A673 (cell line): ENCODE measurements around the gene PAX7. TPM values are rescaled to one million over a fixed set of nuclear protein-coding genes. Genes with fewer than 3 reads are reported as not detected.

Experiments
- BruUV-seq: library from RNA; stranded (reverse); fragments of 400-500 nt; replicated peaks from 2 replicates; lab custom pipeline; 2021; lab: Mats Ljungman, UMichigan
- CTCF ChIA-PET: fragments of 300-600 bp; sonication (Branson Sonifier 250); formaldehyde crosslinking; loops from one replicate; lab custom pipeline; 2022; ENCODE audit warnings: antibody characterized with exemption; lab: Charles Lee
- POLR2A ChIA-PET: fragments of 300-600 bp; sonication (Branson Sonifier 250); formaldehyde crosslinking; loops from one replicate; lab custom pipeline; 2022; ENCODE audit warnings: antibody characterized with exemption; ENCODE audit not compliant: low non-redundant PET; lab: Charles Lee
- DNase-seq: peaks from one replicate; pipeline ENCODE4 v3.0.0-alpha.2; 2015; ENCODE audit warnings: low spot score
- H3K27ac ChIP-seq: fragments of 200-600 bp; sonication (generic); 2 replicates; pipeline ENCODE4 v1.5.1; 2016; ENCODE audit warnings: mixed run types, low read depth, mild to moderate bottlenecking, mixed read lengths, antibody characterized with exemption, low read length; ENCODE audit not compliant: poor library complexity, severe bottlenecking
- H3K27me3 ChIP-seq: fragments of 200-600 bp; sonication (generic); replicated peaks from 2 replicates; pipeline ENCODE4 v1.6.1; 2017; ENCODE audit warnings: mixed run types, low read depth, mild to moderate bottlenecking, mixed read lengths, antibody characterized with exemption, low read length; ENCODE audit not compliant: insufficient read depth, poor library complexity
- H3K36me3 ChIP-seq: fragments of 200-600 bp; sonication (generic); 2 replicates; pipeline ENCODE4 v1.6.1; 2016; ENCODE audit warnings: mixed run types, mild to moderate bottlenecking, mixed read lengths, antibody characterized with exemption, low read length; ENCODE audit not compliant: insufficient read depth, poor library complexity, severe bottlenecking
- H3K4me1 ChIP-seq: fragments of 200-600 bp; sonication (generic); 2 replicates; pipeline ENCODE4 v1.6.1; 2017; ENCODE audit warnings: mixed run types, mild to moderate bottlenecking, mixed read lengths, antibody characterized with exemption, low read length; ENCODE audit not compliant: insufficient read depth, poor library complexity, severe bottlenecking
- H3K4me3 ChIP-seq: fragments of 200-600 bp; sonication (generic); 2 replicates; pipeline ENCODE4 v1.5.1; 2016; ENCODE audit warnings: low read depth, mixed run types, mild to moderate bottlenecking, mixed read lengths, low read length; ENCODE audit not compliant: poor library complexity, severe bottlenecking
- H3K9me3 ChIP-seq: fragments of 200-600 bp; sonication (generic); 2 replicates; pipeline ENCODE4 v1.6.1; 2016; ENCODE audit warnings: mixed run types, low read depth, mild to moderate bottlenecking, mixed read lengths, antibody characterized with exemption, low read length; ENCODE audit not compliant: poor library complexity, severe bottlenecking
- CTCF ChIP-seq: fragments of 300-800, 200-600 bp; sonication (generic); conservative IDR thresholded peaks from 2 replicates; pipeline ENCODE4 v1.5.1; 2017; ENCODE audit warnings: low read depth, mild to moderate bottlenecking, antibody characterized with exemption, low read length, moderate library complexity, mixed read lengths
- EZH2 ChIP-seq: fragments of 200-600 bp; sonication (generic); IDR thresholded peaks from 2 replicates; pipeline ENCODE4 v1.6.1; 2017; ENCODE audit warnings: borderline replicate concordance, low read depth, mild to moderate bottlenecking, mixed read lengths, antibody characterized with exemption, low read length; ENCODE audit not compliant: poor library complexity, severe bottlenecking
- intact Hi-C: fragments of 100-400 bp; cut with micrococcal nuclease; formaldehyde crosslinking; loops from one replicate; pipeline ENCODE4 v1.10.0; 2022; ENCODE audit not compliant: unreplicated experiment
- total RNA-seq: library from RNA; stranded (reverse); gene quantifications from 2 replicates; pipeline ENCODE4 v1.2.3, GENCODE V29; 2021

The PAX7 gene
- total RNA-seq, 1 experiment from 2014 or later = 36.5 TPM

GRCh38 chr1:18747671-18748070 is 117.0 kb downstream of the PAX7 start:
- Histone ChIP-seq H3K4me3 (no peak overlapping the region), H3K4me1 (no peaks in the 10 kb centered on the region), H3K27me3 (no peaks in the 10 kb centered on the region), H3K9me3 (no peaks in the 10 kb centered on the region), H3K27ac (no peak overlapping the region), H3K36me3 (no peaks in the 10 kb centered on the region)
- intact Hi-C loops = no loop called here
- DNase-seq = no peak
- TF ChIP-seq EZH2 (no peak), CTCF (no peak)
- CTCF ChIA-PET = no interaction called here
- BruUV-seq = no TSS peak
- POLR2A ChIA-PET = no interaction called here

DNA sequence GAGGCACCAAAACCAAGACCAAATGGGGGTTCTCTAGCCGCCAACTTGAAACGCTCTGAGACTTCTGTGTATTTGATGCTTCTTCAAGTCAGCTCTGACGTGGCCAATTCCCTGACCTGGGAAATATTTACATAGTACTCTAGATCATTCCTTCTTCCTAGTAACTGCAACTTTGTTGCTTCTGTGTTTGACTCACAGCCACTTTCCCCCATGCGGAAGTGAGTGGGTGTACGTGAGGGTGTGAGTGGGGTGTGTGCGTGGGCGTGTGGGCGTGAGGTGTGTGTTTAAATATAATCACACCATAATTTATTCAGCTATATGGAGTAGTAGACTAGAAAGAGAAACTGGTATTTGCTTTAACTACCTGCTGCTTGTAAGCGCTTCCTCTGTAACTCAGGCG is 117.8 kb downstream of the PAX7 start:
- intact Hi-C loops = no loop called here
- H3K27ac ChIP-seq = no peak overlapping the region
- no peaks in the 10 kb centered on the region for H3K36me3 ChIP-seq
- H3K4me3 ChIP-seq = no peak overlapping the region
- DNase-seq = no peak
- ChIA-PET CTCF (no interaction called here), POLR2A (no interaction called here)
- H3K9me3 ChIP-seq = no peaks in the 10 kb centered on the region
- H3K27me3 ChIP-seq = no peaks in the 10 kb centered on the region
- no peaks in the 10 kb centered on the region for H3K4me1 ChIP-seq
- no TSS peak for BruUV-seq
- TF ChIP-seq EZH2 = no peak
- TF ChIP-seq CTCF = no peak

GRCh38 chr1:18749569-18749968 is 118.9 kb downstream of the PAX7 start:
- no TSS peak for BruUV-seq
- Histone ChIP-seq H3K4me3 (no peak overlapping the region), H3K4me1 (no peaks in the 10 kb centered on the region), H3K27ac (no peak overlapping the region), H3K36me3 (no peaks in the 10 kb centered on the region), H3K27me3 (no peaks in the 10 kb centered on the region), H3K9me3 (peaks cover 2% of the 10 kb centered on the region)
- intact Hi-C loops = no loop called here
- TF ChIP-seq CTCF = no peak
- TF ChIP-seq EZH2 = no peak
- no peak for DNase-seq
- POLR2A ChIA-PET = no interaction called here
- CTCF ChIA-PET = no interaction called here
